ENCODE results near the gene FAM229B.

DNA sequence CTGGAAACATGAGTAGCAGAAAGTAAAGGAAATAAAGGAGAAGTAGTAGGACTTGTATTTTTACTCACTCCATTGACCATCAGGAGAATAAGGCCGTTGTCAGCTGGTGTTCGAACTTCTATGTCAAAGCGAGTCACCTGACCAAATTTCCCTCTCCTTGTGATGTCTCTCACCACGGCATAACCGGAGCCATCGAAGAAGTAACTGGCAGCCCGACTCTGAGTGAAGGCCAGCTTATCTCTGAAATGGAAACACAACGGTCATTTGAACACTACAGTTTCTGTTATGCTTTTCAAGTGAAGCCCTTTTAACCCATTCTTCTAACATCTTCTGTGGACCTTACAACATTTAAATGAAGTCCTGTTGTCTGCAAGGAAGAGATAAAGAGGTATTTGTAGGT is 51.7 kb downstream of the FAM229B start:
- TF ChIP-seq SP1 (CRISPR knock-in tag; conservative IDR thresholded peaks at IDR 0.05) (no peak), FOXJ3 (CRISPR knock-in tag; IDR thresholded peaks at IDR 0.05; ENCODE audit: borderline replicate concordance) (no peak)
- TF ChIP-seq, protein P1, sequence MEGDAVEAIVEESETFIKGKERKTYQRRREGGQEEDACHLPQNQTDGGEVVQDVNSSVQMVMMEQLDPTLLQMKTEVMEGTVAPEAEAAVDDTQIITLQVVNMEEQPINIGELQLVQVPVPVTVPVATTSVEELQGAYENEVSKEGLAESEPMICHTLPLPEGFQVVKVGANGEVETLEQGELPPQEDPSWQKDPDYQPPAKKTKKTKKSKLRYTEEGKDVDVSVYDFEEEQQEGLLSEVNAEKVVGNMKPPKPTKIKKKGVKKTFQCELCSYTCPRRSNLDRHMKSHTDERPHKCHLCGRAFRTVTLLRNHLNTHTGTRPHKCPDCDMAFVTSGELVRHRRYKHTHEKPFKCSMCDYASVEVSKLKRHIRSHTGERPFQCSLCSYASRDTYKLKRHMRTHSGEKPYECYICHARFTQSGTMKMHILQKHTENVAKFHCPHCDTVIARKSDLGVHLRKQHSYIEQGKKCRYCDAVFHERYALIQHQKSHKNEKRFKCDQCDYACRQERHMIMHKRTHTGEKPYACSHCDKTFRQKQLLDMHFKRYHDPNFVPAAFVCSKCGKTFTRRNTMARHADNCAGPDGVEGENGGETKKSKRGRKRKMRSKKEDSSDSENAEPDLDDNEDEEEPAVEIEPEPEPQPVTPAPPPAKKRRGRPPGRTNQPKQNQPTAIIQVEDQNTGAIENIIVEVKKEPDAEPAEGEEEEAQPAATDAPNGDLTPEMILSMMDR (IDR thresholded peaks at IDR 0.05) = no peak

Measured in WTC11 (cell line).